CD4-positive, alpha-beta T cell treated with Interleukin-4 for 1 hour (primary cell): Measurements from ENCODE around the gene MAGI2.
"Not testable (repeated sequence)": the region's sequence is repeated elsewhere in the genome, so short reads cannot be mapped to it uniquely, and the experiment has no call there.

Source experiments
- DNase-seq, 2 donors: peaks; one replicate each; pipeline ENCODE4 v3.0.0-alpha.2; 2020 to 2022

MAGI2 gene

DNA sequence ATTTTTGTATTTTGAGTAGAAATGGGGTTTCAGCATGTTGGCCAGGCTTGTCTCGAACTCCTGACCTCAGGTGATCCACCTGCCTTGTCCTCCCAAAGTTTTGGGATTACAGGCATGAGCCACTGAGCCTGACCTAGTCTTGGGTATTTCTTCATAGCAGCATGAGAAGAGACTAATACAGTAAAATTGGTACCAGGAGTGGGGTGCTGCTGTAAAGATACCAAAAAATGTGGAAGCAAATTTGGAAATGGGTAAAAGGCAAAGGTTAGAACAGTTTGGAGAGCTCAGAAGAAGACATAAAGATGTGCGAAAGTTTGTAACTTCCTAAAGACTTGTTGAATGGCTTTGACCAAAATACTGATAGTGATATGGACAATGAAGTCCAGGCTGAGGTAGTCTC is 433.8 kb downstream of the MAGI2 start:
- DNase-seq = not testable (repeated sequence)

DNA sequence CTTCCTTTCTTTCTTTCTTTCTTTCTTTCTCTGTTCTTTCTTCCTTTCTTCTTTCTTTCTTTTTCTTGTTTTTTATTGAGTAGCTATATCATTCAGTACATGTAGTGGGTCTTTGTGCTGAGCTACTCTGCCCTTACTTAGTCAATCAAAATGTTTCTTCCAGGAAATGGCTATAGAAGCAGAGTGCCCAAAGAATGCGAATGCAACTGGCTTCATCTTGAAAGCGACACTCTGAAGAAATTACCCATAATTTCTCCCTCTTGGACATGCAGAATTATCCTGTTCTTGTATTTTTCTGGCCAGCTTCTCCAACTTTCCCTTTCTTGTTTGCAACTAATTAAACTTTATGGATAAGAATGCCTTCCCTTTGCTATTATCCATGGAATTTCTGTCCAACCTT is 441.5 kb downstream of the MAGI2 start:
- no peak for DNase-seq

DNA sequence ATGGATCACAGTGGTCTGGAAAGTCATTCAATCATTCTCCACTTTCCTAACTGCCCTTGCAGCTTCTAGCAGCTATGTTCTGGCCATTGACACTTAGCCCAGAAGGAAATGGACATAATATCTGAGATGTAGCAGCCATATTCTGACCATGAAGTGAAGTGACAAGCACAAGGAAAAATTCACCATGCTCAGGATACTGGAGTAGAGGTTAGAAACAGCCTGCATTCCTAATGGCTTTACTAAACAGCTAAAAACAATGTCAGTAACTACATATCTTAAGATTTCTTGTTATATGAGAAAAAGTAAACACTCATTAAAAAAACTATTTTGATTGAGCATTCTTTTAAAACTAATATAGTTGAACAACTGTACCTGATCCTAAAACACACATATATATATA is 443.8 kb downstream of the MAGI2 start:
- DNase-seq = no peak

DNA sequence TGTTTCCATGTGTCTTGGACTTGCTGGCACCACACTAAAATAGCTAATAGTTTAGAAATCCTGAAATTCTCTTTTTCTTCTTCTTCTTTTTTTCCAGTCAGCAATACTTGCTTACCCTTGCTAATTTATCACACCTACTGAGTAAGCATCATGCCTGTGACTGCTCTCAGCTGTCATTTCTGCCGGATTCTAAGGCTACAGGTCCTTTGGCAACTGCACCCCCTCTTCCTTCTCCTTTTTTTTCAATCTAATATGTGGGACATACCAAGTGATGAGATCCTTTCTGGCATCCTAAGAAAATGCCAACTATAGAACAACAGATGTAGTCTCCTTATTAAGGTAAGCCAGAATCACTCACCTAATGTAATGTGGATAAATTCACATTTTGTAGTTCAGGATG is 444.7 kb downstream of the MAGI2 start:
- DNase-seq = no peak

DNA sequence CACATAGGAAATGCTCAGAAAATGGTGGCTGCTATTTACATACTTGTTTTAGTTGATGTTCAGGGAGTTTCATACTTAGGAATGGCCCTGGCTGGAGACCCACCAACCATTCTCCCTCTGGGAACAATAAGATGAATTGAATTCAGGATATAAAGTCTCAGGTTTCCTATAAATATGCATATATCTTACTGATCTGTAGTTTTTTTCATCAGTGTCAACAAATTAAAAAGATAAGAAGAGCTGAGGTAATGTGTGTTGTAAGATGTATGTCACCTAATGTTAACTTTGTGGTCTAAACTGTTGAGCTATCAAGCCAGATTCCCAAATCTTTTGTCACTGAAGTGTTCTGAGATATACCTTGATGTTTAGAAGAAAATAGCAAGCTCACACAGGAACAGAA is 457.5 kb downstream of the MAGI2 start:
- no peak for DNase-seq

DNA sequence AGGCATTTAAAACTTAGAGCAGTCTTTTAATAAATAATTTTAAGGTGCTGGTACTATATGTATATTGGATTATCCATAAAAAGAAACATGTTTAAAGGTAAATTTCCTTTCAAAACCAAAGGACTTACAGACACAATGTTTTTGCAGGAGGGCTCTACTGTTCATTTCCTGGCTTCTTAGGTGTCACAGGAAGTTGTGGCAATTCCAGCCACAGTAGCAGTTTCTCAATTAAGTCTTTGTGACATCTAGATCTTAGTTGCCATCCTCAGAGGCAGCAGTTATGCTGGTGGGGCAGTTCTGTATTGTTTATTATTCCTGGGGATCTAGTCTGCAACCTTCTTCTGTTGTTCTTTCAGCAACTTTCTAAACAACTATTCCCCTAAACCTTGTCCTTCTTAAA is 460.1 kb downstream of the MAGI2 start:
- DNase-seq = no peak

DNA sequence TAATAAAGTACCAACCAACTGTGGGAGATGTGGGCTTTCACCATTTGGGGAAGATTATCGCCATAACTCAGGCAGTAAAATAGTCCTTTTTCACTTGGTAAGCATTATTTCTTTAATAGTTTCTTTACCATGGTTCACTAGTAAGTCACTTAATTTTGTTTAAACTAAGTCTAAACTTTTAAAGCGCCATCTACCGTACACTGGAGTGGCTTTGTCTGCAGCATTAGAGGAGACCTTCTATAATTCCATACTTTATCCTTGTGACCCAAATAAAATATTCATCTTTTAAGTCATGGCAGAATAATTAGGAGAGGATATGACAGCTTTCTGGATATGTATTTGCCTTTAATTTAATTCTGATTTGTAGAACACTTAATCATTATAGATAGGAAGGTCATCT is 468.0 kb downstream of the MAGI2 start:
- no peak for DNase-seq

DNA sequence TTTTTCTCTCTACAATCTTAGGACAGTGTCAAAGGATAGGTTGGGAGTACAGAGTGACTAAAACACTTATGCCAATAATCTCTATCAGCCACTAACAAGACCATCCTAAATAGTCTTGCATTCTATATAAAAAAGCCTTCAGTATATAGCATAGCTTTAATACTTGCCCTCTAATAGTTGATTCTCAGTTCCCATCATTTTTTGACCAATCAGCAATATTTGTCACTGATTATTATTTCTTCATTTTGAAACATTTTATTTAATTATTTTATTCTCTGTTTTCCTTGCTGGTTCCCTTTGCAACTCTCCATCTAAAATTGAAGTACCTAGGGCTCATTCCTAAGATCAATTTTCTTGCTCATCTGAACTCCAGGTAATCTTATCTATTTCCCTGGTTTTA is 470.0 kb downstream of the MAGI2 start:
- no peak for DNase-seq

DNA sequence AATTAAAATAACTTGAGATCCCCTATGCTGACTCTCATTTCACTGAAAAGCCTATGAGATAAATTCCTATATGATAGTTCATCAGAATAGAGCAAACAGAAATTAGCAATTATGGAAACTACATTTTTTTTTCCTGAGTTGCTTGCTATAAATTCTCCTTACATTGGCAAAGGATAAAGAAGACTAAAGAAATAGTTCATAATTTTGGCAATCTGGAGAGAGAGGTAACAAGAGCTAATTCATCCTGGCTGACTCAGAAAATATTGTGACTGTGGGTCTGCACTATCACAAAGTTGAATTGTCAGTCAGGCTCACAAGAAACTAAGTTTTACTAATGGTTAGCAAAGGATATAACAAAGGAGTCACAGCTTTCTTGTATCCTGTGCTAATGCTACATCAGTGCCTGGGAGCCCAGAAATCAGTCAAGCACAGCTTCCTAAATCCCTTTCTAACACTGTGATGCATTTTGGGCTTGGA is 483.0 kb downstream of the MAGI2 start:
- no peak for DNase-seq

DNA sequence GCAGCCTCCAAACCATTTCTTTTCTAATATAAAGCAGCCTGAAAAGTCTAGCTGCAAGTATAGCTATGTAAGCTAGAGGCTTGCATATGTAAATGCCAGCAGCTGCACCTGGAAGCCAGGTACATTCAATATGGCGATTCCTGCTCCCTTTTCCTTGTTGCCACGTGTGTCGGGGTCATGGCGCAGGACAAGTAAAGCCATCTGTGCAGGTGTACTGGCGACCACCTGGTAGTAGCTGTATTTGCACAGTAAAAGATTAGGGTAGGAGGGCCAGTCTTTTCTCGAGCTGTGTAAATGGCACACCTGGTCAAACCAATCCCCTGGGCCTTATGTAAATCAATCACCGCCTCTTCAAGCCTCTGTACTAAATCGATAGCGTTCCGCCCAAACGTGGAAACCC is 484.5 kb downstream of the MAGI2 start:
- DNase-seq = no peak

DNA sequence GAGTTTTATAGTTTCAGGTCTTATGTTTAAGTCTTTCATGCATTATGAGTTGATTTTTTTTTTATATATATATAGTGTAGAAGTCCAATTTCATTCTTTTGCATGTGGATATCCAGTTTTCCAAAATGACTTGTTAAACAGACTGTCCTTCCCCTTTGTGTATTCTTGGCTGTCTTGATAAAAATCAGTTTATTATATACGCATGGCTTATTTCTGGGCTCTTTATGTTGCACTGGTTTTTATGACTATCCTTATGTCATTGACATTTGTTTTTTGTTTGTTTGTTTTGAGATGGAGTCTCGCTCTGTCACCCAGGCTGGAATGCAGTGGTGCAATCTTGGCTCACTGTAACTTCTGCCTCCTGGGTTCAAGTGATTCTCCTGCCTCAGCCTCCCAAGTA is 485.9 kb downstream of the MAGI2 start:
- DNase-seq = not testable (repeated sequence)

DNA sequence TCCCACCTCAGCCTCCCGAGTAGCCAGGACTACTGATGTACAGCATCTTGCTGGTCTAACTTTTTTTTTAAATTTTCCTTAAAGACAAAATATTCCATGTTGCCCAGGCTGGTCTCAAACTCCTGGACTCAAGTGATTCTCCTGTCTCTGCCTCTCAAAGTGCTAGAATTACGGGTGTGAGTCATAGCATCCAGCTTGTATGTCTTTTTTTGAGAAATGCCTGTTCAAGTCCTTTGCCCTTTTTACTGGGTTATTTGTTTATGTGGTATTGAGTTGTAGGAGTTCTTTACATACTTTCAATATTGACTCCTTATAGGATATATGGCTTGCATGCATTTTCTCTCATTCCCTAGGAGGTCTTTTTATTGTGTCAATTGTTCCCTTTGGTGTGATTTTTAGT is 486.4 kb downstream of the MAGI2 start:
- no peak for DNase-seq

DNA sequence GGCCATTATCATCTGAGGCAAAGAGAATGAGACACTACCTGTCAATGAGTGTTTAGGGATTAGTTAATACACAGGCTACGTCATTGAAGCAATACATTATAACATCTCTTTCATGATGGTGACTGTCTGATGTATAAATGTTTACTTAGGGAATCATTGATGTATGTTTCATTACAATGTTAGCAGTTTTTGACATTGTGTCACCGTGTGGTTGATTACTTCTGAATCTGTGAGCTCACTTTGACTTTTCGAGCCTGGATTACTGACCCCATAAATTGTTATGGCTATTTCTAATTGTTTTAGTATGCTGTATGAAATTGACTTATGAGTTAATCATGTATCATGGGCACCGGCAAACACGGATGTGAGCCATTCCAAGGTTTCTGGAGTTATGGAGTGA is 494.0 kb downstream of the MAGI2 start:
- no peak for DNase-seq

DNA sequence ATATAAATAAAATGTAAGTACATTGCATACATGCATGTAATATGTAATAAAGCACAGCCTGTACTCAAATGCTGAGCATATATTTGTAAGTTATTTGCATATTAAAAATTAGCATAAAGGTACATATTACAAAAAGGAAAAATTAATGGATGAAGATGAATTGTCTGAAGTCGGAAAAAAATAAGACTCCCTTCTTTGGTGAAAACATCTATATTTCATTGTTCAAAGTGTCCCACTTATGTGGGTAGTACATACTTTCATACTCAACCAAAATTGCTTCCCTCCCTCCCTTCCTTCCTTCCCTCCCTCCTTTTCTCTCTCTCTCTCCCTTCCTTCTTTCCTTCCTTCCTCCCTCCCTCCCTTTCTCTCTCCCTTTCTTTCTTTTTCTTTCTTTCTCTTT is 498.1 kb downstream of the MAGI2 start:
- DNase-seq = no peak

DNA sequence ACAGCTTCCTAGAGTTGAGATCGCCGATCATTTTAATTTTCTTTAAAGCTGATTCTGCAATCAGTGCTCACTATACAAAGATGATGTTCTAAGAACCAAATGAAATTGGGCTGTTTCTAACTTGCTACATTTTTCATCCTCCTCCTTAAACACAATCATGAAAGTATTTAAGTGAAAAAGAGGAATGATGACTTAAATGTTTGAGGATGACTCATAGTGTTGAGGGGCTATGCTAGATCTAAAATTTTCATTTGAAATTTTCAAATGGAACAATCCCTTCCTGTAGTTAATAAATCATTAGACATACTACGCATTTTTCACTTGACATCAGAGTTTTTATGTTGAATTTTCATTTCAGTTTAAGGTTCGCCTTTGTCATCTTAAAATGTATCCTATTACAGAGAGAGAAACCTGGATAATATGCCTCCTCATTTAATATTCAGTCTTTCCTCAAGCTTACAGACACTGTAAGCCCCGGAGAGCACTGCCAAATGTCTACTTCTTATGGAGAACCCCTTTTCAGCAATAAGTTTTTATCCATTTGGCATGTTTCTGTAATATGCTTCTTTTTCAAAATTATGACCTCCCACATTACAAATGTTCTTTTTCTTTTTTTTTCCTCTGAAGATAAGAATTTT is 499.6 kb downstream of the MAGI2 start:
- no peak for DNase-seq

DNA sequence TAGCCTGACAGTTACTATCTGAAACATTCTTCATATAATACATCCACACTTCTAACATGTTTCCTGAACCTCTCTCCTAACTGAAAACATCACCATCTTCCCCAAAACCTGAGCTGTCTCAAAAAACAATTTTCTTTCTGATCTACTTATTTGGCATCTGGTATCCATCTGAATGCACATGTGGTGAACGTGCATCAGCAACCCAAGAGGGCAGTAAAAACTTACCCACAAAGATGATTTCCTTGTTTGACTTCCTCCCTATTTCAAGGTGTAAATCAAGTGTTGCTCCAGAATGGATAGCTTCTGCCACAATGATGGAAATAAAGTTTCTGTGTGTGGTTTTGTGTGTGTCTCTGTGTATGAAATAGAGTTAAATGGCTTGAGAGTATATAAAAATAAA is 500.4 kb downstream of the MAGI2 start:
- no peak for DNase-seq

DNA sequence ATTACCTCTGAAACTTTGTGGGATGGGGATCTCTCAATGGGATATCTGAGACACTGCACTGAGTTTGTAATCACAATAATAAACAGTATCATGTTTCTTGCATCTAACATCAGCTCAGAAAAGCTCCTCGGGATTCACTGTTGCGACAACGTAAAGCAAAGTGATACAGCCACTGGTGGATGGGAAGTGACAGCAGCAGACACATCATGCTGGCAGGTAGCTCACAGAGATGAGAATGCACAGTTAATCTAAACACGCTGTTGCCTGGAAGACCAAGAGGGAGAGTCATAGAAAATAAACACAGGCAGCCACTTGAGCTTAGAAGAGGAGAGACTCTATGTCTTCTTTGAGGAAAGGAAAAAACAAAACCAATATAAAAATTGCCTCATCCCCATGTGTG is 513.8 kb downstream of the MAGI2 start:
- DNase-seq = no peak

DNA sequence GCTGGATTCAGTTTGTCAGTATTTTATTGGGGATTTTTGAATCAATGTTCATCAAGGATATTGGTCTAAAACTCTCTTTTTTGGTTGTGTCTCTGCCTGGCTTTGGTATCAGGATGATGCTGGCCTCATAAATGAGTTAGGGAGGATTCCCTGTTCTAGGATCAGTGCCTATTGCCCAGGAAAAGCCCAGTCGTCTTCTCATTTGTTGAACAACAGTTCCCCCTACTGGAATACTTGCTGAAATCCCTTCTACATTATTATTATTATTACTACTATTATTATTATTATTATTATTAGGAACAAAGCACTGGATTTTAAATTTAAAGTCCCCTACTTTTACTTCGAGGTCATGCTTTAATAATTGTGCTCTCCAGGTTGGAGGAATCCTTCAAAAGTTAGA is 528.9 kb downstream of the MAGI2 start:
- DNase-seq = no peak

DNA sequence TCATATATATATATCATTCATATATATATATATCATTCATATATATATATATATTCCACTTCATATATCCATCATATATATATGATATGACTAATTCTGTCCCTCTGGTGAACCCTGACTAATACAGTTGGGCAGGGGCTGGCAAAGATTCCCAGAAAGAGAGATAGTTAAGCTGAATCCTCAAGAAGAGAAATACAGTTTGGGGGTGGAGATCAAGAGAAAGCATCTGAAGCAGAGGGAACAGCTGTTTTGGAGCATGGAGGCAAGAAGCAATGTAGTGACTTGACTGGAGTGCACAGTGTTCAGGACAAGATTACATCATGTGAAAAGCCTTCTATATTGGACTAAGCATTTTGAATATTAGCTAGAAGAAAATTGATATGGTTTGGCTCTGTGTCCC is 540.7 kb downstream of the MAGI2 start:
- DNase-seq = no peak

DNA sequence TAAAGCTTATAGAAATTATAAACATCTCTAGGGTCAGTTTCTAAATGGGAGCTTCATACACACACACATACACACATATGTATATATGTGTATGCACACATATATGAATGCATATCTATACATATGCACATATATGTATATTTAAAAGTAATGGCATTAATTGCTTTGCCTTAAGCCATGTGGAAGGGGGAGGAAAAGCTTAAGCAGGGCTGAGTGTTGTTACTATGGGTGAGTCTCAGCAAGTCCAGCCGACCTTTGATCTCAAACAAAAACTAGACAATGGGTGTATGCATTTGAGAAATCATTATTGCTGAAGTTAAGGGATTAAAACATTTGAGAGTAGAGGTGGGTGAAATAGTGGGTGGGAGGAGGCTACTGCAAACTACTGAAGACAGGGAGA is 546.7 kb downstream of the MAGI2 start:
- no peak for DNase-seq

DNA sequence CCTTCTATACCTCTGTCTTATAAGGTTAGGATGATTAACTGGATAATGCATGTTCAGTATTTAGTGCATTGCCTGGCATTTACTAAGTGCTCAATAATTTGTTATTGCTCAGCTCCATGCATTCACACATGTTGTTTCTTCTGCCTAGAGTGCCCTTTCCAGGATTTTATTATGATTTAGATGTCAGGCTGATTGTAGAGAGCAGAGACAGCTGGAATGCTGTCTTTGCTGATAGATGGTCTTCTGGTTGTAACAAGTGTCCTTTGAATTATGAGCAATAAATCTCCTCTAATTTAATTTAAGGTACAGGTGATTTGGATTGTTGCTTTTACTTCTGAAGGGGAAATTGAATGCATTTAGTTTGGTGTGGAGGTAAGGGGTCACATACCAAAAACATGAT is 548.0 kb downstream of the MAGI2 start:
- no peak for DNase-seq

DNA sequence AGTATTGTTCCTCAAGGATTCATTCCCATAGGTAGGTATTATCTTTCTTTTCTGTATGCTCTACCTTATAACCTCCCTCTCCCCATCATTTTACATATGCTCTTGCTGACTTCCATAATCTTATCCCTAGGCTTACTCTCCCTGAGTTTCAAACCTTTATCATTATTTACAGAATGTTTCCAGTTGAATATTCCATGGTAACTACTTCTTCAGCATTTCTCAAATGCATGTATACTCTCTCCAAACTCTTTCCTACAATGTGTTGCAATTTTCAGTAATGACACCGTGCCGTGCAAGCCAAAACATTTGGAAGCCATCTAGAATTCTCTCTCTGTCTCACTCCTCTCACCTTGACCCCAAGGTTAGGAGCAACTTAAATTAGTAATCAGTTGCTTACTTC is 548.5 kb downstream of the MAGI2 start:
- no peak for DNase-seq

DNA sequence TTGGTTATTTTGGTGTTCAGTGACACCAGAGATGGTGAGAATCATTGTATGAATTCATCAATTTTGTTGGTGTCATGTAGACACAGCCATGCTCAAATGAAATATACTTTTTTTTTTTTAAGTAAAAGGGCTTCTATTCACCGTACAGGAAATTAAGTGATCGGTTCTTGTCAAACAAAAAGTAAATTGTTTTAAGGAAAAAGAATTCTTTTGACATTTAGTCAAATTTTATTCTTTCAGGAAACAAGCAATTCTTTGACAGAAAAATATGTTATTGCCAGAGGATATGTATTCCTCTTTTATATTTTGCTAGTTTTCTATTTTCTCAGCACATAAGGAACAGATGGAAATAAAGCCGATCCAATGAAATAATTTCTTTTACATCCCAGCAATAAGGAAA is 551.9 kb downstream of the MAGI2 start:
- DNase-seq = no peak

DNA sequence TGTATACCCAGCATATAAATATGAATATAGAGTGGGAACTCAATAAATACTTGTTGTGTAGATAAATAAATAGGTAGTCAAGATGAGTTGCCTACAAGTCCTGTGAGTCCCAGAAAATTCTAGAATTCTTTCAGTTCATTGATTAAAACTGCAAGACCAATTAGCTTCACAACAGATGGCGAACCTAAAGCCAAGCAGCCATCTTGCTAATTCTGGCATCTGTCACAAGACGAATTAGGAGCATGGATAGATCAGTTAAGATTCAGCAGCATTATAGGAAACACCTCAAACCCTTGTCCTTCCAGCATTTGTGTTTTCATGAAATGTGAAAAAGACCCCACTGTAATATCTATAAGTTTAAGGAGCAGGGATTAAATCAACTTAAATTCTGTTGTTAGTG is 552.7 kb downstream of the MAGI2 start:
- DNase-seq = no peak

DNA sequence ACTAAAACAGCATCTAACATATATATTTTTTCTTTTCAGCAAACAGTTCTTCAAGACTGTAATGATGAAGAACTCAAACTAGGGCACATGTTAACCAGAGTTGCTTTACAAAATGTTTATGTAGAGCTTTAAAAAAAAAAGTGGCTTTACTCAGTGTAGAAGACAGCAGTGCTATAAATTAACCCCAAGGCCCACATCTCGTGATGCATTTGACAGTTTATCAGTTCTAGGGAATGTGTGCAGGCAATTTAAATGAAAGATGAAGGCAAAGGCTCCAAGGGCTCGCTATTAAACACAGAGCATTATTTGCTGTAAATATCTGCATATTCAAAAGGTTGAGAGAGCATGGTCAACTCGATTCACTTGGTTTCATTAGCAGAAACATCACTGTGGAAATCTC is 558.1 kb downstream of the MAGI2 start:
- DNase-seq = no peak

DNA sequence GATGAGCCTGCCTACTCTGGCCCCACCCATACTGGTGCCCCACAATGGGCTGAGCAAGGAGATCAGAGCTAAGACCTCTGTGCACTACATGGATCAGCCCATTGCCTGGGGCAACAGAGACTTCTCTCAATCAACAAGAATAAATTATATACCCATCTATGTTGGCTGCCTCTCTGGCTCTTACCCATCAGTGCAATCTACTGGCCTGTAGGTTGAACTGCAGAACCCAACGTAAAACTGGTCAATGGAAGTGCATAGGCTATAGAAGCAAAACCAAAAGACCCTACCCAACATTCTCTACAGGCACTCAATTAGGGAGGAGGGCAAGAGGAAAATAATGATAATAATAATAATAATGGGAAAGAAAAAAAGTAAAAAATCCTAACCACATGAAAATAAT is 574.3 kb downstream of the MAGI2 start:
- no peak for DNase-seq
